HepG2 (cell line): ENCODE measurements around the gene RPS2. TPM values are rescaled to one million over a fixed set of nuclear protein-coding genes. Genes with fewer than 3 reads are reported as not detected.

Source experiments
- AGO1 ChIP-seq: fragments of 200-400 bp; formaldehyde crosslinking; IDR thresholded peaks from 2 replicates; pipeline ENCODE4 v1.6.1; 2017; ENCODE audit warnings: mild to moderate bottlenecking, low read depth, low read length, moderate library complexity; ENCODE audit not compliant: poor library complexity, severe bottlenecking
- ATF2 ChIP-seq: sonication (generic); formaldehyde crosslinking; IDR thresholded peaks from 2 replicates; pipeline ENCODE4 v1.4.0; 2020; ENCODE audit warnings: missing genetic modification reagents
- ATF7 ChIP-seq, 2 experiments: fragments of 450-650 bp in 1 of 2; sonication (generic) in 1 of 2; formaldehyde crosslinking in 1 of 2; IDR thresholded peaks; 2 replicates each; pipeline versions ENCODE4 v1.4.0 to v1.6.1; 2016 to 2020; ENCODE audit warnings: antibody characterized with exemption in 1 of 2, mild to moderate bottlenecking in 1 of 2, missing genetic modification reagents in 1 of 2
- EEA1 ChIP-seq: sonication (generic); formaldehyde crosslinking; IDR thresholded peaks from 2 replicates; pipeline ENCODE4 v1.5.1; 2020; ENCODE audit warnings: mild to moderate bottlenecking, missing genetic modification reagents, borderline replicate concordance
- FOXA1 ChIP-seq, 2 experiments: fragments of 450-650 bp in 1 of 2; sonication (generic) in 1 of 2; formaldehyde crosslinking in 1 of 2; IDR thresholded peaks; 2 replicates each; pipeline versions ENCODE4 v1.4.0 to v1.6.1; 2016 to 2020; ENCODE audit warnings: missing genetic modification reagents in 1 of 2
- HDAC6 ChIP-seq: fragments of 200-600 bp; sonication (generic); IDR thresholded peaks from 2 replicates; pipeline ENCODE4 v1.7.0; 2017; ENCODE audit warnings: mild to moderate bottlenecking, antibody characterized with exemption, low read length, low read depth
- PRPF4 ChIP-seq: fragments of 200-400 bp; formaldehyde crosslinking; IDR thresholded peaks from 2 replicates; pipeline ENCODE4 v1.6.1; 2016; ENCODE audit warnings: low read length, low read depth; ENCODE audit not compliant: poor library complexity, severe bottlenecking
- RBM22 ChIP-seq: fragments of 200-400 bp; formaldehyde crosslinking; optimal IDR thresholded peaks from 2 replicates; pipeline ENCODE3; 2017; ENCODE audit warnings: mild to moderate bottlenecking, low read length, moderate library complexity
- TEAD3 ChIP-seq: optimal IDR thresholded peaks from 2 replicates; pipeline ENCODE3; 2016; ENCODE audit warnings: borderline replicate concordance
- ZBED4 ChIP-seq: sonication (generic); formaldehyde crosslinking; IDR thresholded peaks from 2 replicates; pipeline ENCODE4 v1.4.0; 2020; ENCODE audit warnings: missing genetic modification reagents, borderline replicate concordance
- ZNF180 ChIP-seq: sonication (generic); formaldehyde crosslinking; IDR thresholded peaks from 2 replicates; pipeline ENCODE4 v1.4.0; 2020; ENCODE audit warnings: low read depth, missing genetic modification reagents, borderline replicate concordance
- ZNF619 ChIP-seq: sonication (generic); formaldehyde crosslinking; IDR thresholded peaks from 2 replicates; pipeline ENCODE4 v1.4.0; 2020; ENCODE audit warnings: mild to moderate bottlenecking, missing genetic modification reagents
- polyA plus RNA-seq, 8 experiments: library from polyadenylated mRNA; depleted of rRNA in 3 of 8; stranded (reverse) in 7 of 8; unstranded in 1 of 8; fragments of >200 nt; fragmentation: Illumina TruSeq in 4 of 8; extraction: Trizol in 4 of 8; gene quantifications; 2 replicates each; pipeline versions ENCODE4 v1.2.1 to v1.2.3, GENCODE V29; 2011 to 2016; ENCODE audit warnings: low read depth in 4 of 8, missing spikeins in 1 of 8, mixed read lengths in 1 of 8; ENCODE audit not compliant: insufficient read depth in 1 of 8
- total RNA-seq, 5 experiments: library from RNA; depleted of rRNA; stranded (reverse); fragments of >200 nt; fragmentation: Illumina TruSeq; extraction: Trizol; gene quantifications; 2 replicates each; pipeline ENCODE4 v1.2.3, GENCODE V29; 2016; ENCODE audit warnings: low read depth in 1 of 5
- TF ChIP-seq, protein P1 (sequence below): sonication (generic); IDR thresholded peaks from 2 replicates; pipeline ENCODE4 v1.6.1; 2016; ENCODE audit warnings: low read depth, borderline replicate concordance
- TF ChIP-seq, protein P2 (sequence below): sonication (generic); formaldehyde crosslinking; IDR thresholded peaks from 2 replicates; pipeline ENCODE4 v1.4.0; 2020; ENCODE audit warnings: missing genetic modification reagents

The RPS2 gene
- total and polyA plus RNA-seq, 2 of the 13 experiments (the other 11 are each of a cell fraction or from before 2014, with no cell fraction given) = 1,908 to 4,514 TPM

GRCh38 chr16:1971796-1972489 lies 7.3 kb upstream of the RPS2 start, which contains the start of gene TBL3 (continued):
- TF ChIP-seq ATF2 (CRISPR knock-in tag) (peak; percentile 86), ATF7 (IDR thresholded peaks at IDR 0.05) (peak; percentile 46; the same call in 1 of the 2 replicates), ATF7 (CRISPR knock-in tag; IDR thresholded peaks at IDR 0.05) (no peak), FOXA1 (IDR thresholded peaks at IDR 0.05) (no peak), FOXA1 (CRISPR knock-in tag; IDR thresholded peaks at IDR 0.05) (peak; percentile 64; the same call in 1 of the 2 replicates), HDAC6 (no peak), TEAD3 (CRISPR knock-in tag) (peak; percentile 73), AGO1 (no peak), RBM22 (no peak), ZNF180 (CRISPR knock-in tag) (0 out of 2 replicates have a peak, but pooled peaks have one; percentile 30), EEA1 (CRISPR knock-in tag) (no peak), ZBED4 (CRISPR knock-in tag) (peak; percentile 47), PRPF4 (no peak), ZNF619 (CRISPR knock-in tag) (no peak; the same call in 1 of the 2 replicates)
- TF ChIP-seq, protein P1, sequence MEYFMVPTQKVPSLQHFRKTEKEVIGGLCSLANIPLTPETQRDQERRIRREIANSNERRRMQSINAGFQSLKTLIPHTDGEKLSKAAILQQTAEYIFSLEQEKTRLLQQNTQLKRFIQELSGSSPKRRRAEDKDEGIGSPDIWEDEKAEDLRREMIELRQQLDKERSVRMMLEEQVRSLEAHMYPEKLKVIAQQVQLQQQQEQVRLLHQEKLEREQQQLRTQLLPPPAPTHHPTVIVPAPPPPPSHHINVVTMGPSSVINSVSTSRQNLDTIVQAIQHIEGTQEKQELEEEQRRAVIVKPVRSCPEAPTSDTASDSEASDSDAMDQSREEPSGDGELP = peak; percentile 51; the same call in 1 of the 2 replicates
- TF ChIP-seq, protein P2, sequence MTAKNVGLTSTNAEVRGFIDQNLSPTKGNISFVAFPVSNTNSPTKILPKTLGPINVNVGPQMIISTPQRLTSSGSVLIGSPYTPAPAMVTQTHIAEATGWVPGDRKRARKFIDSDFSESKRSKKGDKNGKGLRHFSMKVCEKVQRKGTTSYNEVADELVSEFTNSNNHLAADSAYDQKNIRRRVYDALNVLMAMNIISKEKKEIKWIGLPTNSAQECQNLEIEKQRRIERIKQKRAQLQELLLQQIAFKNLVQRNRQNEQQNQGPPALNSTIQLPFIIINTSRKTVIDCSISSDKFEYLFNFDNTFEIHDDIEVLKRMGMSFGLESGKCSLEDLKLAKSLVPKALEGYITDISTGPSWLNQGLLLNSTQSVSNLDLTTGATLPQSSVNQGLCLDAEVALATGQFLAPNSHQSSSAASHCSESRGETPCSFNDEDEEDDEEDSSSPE (CRISPR knock-in tag) = peak; percentile 88
